Measurements from ENCODE around the gene NRARP.

Gene NRARP

GRCh38 chr9:137251194-137251461 is 50.9 kb downstream of the NRARP start, which contains the start of gene STPG3:
Gene STPG3, plus strand, starts transcription at chr9:137251286. Its CDS starts 1 bp downstream, at chr9:137251287.
- peaks cover 1% of the 10 kb centered on the region for H3K27me3 Mint-ChIP-seq
- ATAC-seq (ENCODE audit: low read depth) (no peak), DNase-seq (ENCODE audit: low spot score in 2 of 2) (no peak)
- H3K27ac Mint-ChIP-seq, result no peak within 1 kb of the TSS
- H3K9me3 Mint-ChIP-seq, result no peaks in the 10 kb centered on the region
- no peaks in the 10 kb centered on the region for H3K36me3 Mint-ChIP-seq
- no peak within 1 kb of the TSS for H3K4me3 Mint-ChIP-seq
- peaks cover 6% of the 10 kb centered on the region for H3K4me1 Mint-ChIP-seq

- Mint-ChIP-seq H3K27me3 (peaks cover 1% of the 10 kb centered on the region), H3K4me3 (no peak overlapping the region), H3K4me1 (peaks cover 6% of the 10 kb centered on the region), H3K9me3 (no peaks in the 10 kb centered on the region), H3K27ac (no peak overlapping the region), H3K36me3 (no peaks in the 10 kb centered on the region)
- no peak for DNase-seq (ENCODE audit: low spot score in 2 of 2)
- ATAC-seq (ENCODE audit: low read depth), result no peak
Observed at GRCh38 chr9:137250329-137251193, 51.5 kb downstream of the NRARP start.
